ENCODE data around the gene OR4L1. TPM values are rescaled to one million over a fixed set of nuclear protein-coding genes. Genes with fewer than 3 reads are reported as not detected.

The OR4L1 gene
- polyA plus RNA-seq, 1 of the 3 experiments (the other 2 are of a cell fraction), result not detected

DNA sequence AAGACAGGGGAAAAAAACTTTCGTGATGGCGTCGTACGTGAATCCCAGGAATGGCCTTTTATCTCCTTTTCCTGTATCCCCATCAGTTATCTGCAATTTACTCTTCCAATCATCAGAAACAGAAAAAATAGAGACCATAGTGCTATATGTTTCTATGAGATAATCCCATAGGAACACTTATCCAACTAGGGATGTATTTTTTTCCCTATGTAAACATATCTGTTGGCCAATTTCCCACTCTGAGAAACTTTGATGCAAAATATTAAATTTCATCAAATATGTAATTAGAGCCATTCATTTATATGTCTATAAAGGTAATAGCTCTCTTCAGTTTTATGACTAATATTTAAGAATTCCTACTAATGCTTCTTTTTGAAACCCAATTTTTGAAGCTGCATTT is 23.9 kb upstream of the OR4L1 start, which contains the start of gene OR4K13:
Gene OR4K13, minus strand, starts transcription at position 101 of the 400 bp plus-strand sequence. CDS start 1,280 bp downstream, outside the sequence.
- Histone ChIP-seq H3K9me2 (no peaks in the 10 kb centered on the region), H3K9ac (no peak within 1 kb of the TSS), H3K79me2 (ENCODE audit: insufficient read depth) (no peaks in the 10 kb centered on the region), H3K4me3 (ENCODE audit: low read depth in 2 of 2, low read length in 1 of 2) (no peak within 1 kb of the TSS), H3K4me2 (no peak within 1 kb of the TSS), H3K27ac (ENCODE audit: low read depth in 2 of 2, low read length in 1 of 2) (no peak within 1 kb of the TSS), H3K9me3 (no peaks in the 10 kb centered on the region), H3K27me3 (ENCODE audit: insufficient read depth) (no peaks in the 10 kb centered on the region), H4K20me1 (ENCODE audit: insufficient read depth) (no peaks in the 10 kb centered on the region), H3F3A (replicated peaks; ENCODE audit: insufficient read depth) (no peaks in the 10 kb centered on the region), H3K36me3 (replicated peaks in 1 of 2; ENCODE audit: control insufficient read depth in 1 of 2, insufficient read depth in 2 of 2, low read length in 1 of 2) (no peaks in the 10 kb centered on the region), H2AFZ (ENCODE audit: low read depth) (no peak within 1 kb of the TSS), H3K4me1 (ENCODE audit: control insufficient read depth in 1 of 2, insufficient read depth in 2 of 2, low read depth in 1 of 2, low read length in 1 of 2) (no peaks in the 10 kb centered on the region)
- 16% methylated on average over 4 of the region's 4 CpGs for WGBS (ENCODE audit: low lambda C conversion rate)
- CTCF ChIA-PET, result interaction anchor here (1.4 kb wide), 1 partner anchor 11 kb away, joined by 4 read pairs; no protein-coding TSS in a partner anchor
- POLR2A ChIA-PET, result no interaction called here
- TF ChIP-seq JUND (IDR thresholded peaks at IDR 0.05) (no peak), POLR2AphosphoS5 (IDR thresholded peaks at IDR 0.05; ENCODE audit: low read depth, low read length) (no peak), YY1 (IDR thresholded peaks at IDR 0.05; ENCODE audit: low read depth) (no peak), TEAD4 (IDR thresholded peaks at IDR 0.05; ENCODE audit: borderline replicate concordance, insufficient read depth) (no peak), SMC3 (IDR thresholded peaks at IDR 0.05; ENCODE audit: low read depth, low read length) (no peak), FOXM1 (IDR thresholded peaks at IDR 0.05; ENCODE audit: low read depth) (no peak), MXI1 (IDR thresholded peaks at IDR 0.05; ENCODE audit: low read depth, low read length) (no peak), EP300 (IDR thresholded peaks at IDR 0.05; ENCODE audit: borderline replicate concordance in 1 of 2, low read depth in 1 of 2, low read length in 1 of 2) (no peak), SIN3A (IDR thresholded peaks at IDR 0.05; ENCODE audit: borderline replicate concordance, low read depth, low read length) (no peak), GATA2 (CRISPR knock-in tag; IDR thresholded peaks at IDR 0.05) (no peak), EZH2phosphoT487 (IDR thresholded peaks at IDR 0.05; ENCODE audit: borderline replicate concordance, low read depth) (no peak), MEF2A (IDR thresholded peaks at IDR 0.05; ENCODE audit: borderline replicate concordance, low read depth) (no peak), CHD2 (IDR thresholded peaks at IDR 0.05; ENCODE audit: low read length, partially characterized antibody) (no peak)
- TF ChIP-seq, protein P1, sequence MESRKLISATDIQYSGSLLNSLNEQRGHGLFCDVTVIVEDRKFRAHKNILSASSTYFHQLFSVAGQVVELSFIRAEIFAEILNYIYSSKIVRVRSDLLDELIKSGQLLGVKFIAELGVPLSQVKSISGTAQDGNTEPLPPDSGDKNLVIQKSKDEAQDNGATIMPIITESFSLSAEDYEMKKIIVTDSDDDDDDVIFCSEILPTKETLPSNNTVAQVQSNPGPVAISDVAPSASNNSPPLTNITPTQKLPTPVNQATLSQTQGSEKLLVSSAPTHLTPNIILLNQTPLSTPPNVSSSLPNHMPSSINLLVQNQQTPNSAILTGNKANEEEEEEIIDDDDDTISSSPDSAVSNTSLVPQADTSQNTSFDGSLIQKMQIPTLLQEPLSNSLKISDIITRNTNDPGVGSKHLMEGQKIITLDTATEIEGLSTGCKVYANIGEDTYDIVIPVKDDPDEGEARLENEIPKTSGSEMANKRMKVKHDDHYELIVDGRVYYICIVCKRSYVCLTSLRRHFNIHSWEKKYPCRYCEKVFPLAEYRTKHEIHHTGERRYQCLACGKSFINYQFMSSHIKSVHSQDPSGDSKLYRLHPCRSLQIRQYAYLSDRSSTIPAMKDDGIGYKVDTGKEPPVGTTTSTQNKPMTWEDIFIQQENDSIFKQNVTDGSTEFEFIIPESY (IDR thresholded peaks at IDR 0.05; ENCODE audit: borderline replicate concordance, low read depth), result no peak
- TF ChIP-seq, protein P2, sequence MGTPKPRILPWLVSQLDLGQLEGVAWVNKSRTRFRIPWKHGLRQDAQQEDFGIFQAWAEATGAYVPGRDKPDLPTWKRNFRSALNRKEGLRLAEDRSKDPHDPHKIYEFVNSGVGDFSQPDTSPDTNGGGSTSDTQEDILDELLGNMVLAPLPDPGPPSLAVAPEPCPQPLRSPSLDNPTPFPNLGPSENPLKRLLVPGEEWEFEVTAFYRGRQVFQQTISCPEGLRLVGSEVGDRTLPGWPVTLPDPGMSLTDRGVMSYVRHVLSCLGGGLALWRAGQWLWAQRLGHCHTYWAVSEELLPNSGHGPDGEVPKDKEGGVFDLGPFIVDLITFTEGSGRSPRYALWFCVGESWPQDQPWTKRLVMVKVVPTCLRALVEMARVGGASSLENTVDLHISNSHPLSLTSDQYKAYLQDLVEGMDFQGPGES (IDR thresholded peaks at IDR 0.05; ENCODE audit: low read depth, low read length), result no peak
- TF ChIP-seq, protein P3, sequence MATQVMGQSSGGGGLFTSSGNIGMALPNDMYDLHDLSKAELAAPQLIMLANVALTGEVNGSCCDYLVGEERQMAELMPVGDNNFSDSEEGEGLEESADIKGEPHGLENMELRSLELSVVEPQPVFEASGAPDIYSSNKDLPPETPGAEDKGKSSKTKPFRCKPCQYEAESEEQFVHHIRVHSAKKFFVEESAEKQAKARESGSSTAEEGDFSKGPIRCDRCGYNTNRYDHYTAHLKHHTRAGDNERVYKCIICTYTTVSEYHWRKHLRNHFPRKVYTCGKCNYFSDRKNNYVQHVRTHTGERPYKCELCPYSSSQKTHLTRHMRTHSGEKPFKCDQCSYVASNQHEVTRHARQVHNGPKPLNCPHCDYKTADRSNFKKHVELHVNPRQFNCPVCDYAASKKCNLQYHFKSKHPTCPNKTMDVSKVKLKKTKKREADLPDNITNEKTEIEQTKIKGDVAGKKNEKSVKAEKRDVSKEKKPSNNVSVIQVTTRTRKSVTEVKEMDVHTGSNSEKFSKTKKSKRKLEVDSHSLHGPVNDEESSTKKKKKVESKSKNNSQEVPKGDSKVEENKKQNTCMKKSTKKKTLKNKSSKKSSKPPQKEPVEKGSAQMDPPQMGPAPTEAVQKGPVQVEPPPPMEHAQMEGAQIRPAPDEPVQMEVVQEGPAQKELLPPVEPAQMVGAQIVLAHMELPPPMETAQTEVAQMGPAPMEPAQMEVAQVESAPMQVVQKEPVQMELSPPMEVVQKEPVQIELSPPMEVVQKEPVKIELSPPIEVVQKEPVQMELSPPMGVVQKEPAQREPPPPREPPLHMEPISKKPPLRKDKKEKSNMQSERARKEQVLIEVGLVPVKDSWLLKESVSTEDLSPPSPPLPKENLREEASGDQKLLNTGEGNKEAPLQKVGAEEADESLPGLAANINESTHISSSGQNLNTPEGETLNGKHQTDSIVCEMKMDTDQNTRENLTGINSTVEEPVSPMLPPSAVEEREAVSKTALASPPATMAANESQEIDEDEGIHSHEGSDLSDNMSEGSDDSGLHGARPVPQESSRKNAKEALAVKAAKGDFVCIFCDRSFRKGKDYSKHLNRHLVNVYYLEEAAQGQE (IDR thresholded peaks at IDR 0.05; ENCODE audit: low read depth, low read length), result no peak
- TF ChIP-seq, protein P4, sequence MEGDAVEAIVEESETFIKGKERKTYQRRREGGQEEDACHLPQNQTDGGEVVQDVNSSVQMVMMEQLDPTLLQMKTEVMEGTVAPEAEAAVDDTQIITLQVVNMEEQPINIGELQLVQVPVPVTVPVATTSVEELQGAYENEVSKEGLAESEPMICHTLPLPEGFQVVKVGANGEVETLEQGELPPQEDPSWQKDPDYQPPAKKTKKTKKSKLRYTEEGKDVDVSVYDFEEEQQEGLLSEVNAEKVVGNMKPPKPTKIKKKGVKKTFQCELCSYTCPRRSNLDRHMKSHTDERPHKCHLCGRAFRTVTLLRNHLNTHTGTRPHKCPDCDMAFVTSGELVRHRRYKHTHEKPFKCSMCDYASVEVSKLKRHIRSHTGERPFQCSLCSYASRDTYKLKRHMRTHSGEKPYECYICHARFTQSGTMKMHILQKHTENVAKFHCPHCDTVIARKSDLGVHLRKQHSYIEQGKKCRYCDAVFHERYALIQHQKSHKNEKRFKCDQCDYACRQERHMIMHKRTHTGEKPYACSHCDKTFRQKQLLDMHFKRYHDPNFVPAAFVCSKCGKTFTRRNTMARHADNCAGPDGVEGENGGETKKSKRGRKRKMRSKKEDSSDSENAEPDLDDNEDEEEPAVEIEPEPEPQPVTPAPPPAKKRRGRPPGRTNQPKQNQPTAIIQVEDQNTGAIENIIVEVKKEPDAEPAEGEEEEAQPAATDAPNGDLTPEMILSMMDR (IDR thresholded peaks at IDR 0.05), result no peak
- TF ChIP-seq, protein P5, sequence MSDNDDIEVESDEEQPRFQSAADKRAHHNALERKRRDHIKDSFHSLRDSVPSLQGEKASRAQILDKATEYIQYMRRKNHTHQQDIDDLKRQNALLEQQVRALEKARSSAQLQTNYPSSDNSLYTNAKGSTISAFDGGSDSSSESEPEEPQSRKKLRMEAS (IDR thresholded peaks at IDR 0.05; ENCODE audit: low read depth), result no peak
- DNase-seq, result no peak

Measured in SK-N-SH (cell line).